Breast epithelium (tissue), 4 donors: ENCODE measurements around the gene ZNF75A. TPM values are rescaled to one million over a fixed set of nuclear protein-coding genes. Genes with fewer than 3 reads are reported as not detected.

ENCODE experiments used
- DNase-seq, 2 donors: peaks; one replicate each; pipeline ENCODE4 v3.0.0-alpha.2; 2019; ENCODE audit warnings: low spot score in 2 of 2
- H3K27ac ChIP-seq, 2 donors: fragments of 200-600 bp; sonication (generic) in 1 of 2; one replicate each; pipeline ENCODE4 v1.5.1; 2016 to 2019; ENCODE audit warnings: mild to moderate bottlenecking in 1 of 2
- H3K27me3 ChIP-seq, 2 donors: fragments of 200-600 bp; sonication (generic) in 1 of 2; one replicate each; pipeline versions ENCODE4 v1.5.1 to v1.6.0; 2017 to 2019; ENCODE audit warnings: control low read depth in 1 of 2, mild to moderate bottlenecking in 1 of 2
- H3K36me3 ChIP-seq: fragments of 200-600 bp; one replicate; pipeline ENCODE4 v1.5.1; 2019
- H3K4me1 ChIP-seq, 2 donors: fragments of 200-600 bp; sonication (generic); one replicate each; pipeline ENCODE4 v1.5.1; 2016 to 2019; ENCODE audit warnings: control low read depth in 1 of 2
- H3K4me3 ChIP-seq, 3 donors: fragments of 200-600 bp; sonication (generic); 1 replicate in 2 of 3; 2 replicates in 1 of 3; pipeline ENCODE4 v1.5.1; 2016 to 2019; ENCODE audit warnings: mild to moderate bottlenecking in 3 of 3, moderate library complexity in 2 of 3
- H3K9me3 ChIP-seq, 2 donors: fragments of 200-600 bp; sonication (generic) in 1 of 2; one replicate each; pipeline ENCODE4 v1.5.1; 2016 to 2019; ENCODE audit warnings: control low read depth in 1 of 2
- CTCF ChIP-seq, 3 donors: fragments of 450-650 bp; IDR thresholded peaks; one replicate each; pipeline ENCODE4 v1.5.1; 2016 to 2017; ENCODE audit warnings: antibody characterized with exemption in 3 of 3, mild to moderate bottlenecking in 3 of 3, moderate library complexity in 3 of 3
- POLR2A ChIP-seq: fragments of 450-650 bp; IDR thresholded peaks from one replicate; pipeline ENCODE4 v1.6.1; 2016; ENCODE audit warnings: antibody characterized with exemption, mild to moderate bottlenecking, moderate library complexity
- POLR2AphosphoS5 ChIP-seq, 3 donors: sonication (generic); formaldehyde crosslinking; IDR thresholded peaks; one replicate each; pipeline ENCODE4 v1.6.1; 2017; ENCODE audit warnings: antibody characterized with exemption in 3 of 3
- intact Hi-C: fragments of 100-400 bp; cut with DNase I; formaldehyde crosslinking; loops from one replicate; pipeline ENCODE4 v1.15.1; 2023; ENCODE audit warnings: low total_unique reads
- total RNA-seq, 3 donors: library from RNA; depleted of rRNA; stranded (reverse); fragments of >200 nt; gene quantifications; one replicate each; pipeline ENCODE4 v1.1.0, GENCODE V29; 2016

Gene ZNF75A
- total RNA-seq = 10 to 100 TPM; 19.4 to 58.2 (median 37.0) TPM

GRCh38 chr16:3305109-3306068, at the start of gene ZNF75A, which contains the start of gene TIGD7:
TSS of gene ZNF75A (plus strand) at chr16:3305497. CDS start at chr16:3308429, 2,932 bp downstream.
TSS of gene TIGD7 (minus strand) at chr16:3305430. CDS start at chr16:3300614, 4,816 bp downstream.
- H3K9me3 ChIP-seq = peaks cover 77 to 89% of the 10 kb centered on the region in 2 donors
- peaks cover 10% of the 10 kb centered on the region for H3K36me3 ChIP-seq
- peak within 1 kb of the TSS; percentile 63 to 85 (median 84) for H3K4me3 ChIP-seq
- peak; percentile 71 to 79 for DNase-seq
- H3K27me3 ChIP-seq = no peaks in the 10 kb centered on the region
- TF ChIP-seq POLR2A (peak; percentile 88), POLR2AphosphoS5 (IDR thresholded peaks at IDR 0.05) (peak; percentile 83 to 96 (median 91)), CTCF (IDR thresholded peaks at IDR 0.05) (peak; percentile 9 to 21 (median 13))
- intact Hi-C loops = no loop called here
- H3K4me1 ChIP-seq = no peaks in the 10 kb centered on the region
- H3K27ac ChIP-seq = peak within 1 kb of the TSS; percentile 90 to 92

- Histone ChIP-seq H3K27me3 (no peaks in the 10 kb centered on the region), H3K36me3 (no peaks in the 10 kb centered on the region), H3K4me3 (peak within 1 kb of the TSS in 1 of 3 donors; percentile 32), H3K4me1 (no peaks in the 10 kb centered on the region), H3K27ac (no peak within 1 kb of the TSS), H3K9me3 (no peaks in the 10 kb centered on the region)
- DNase-seq = no peak
- intact Hi-C loops = no loop called here
- TF ChIP-seq POLR2AphosphoS5 (IDR thresholded peaks at IDR 0.05) (no peak), POLR2A (no peak), CTCF (IDR thresholded peaks at IDR 0.05) (no peak)
Measured at GRCh38 chr16:3256146-3256865, 49.0 kb upstream of the ZNF75A start, which contains the start of gene MEFV. TSS of gene MEFV (minus strand) at chr16:3256633. CDS start at chr16:3256587, 46 bp downstream.

- H3K27ac ChIP-seq = no peak overlapping the region
Measured at GRCh38 chr16:3256866-3257465, 48.3 kb upstream of the ZNF75A start.

GRCh38 chr16:3259836-3260235, 45.5 kb upstream of the ZNF75A start:
- TF ChIP-seq POLR2A (no peak), POLR2AphosphoS5 (IDR thresholded peaks at IDR 0.05) (no peak), CTCF (IDR thresholded peaks at IDR 0.05) (no peak)
- H3K4me1 ChIP-seq = no peaks in the 10 kb centered on the region
- no peak overlapping the region for H3K4me3 ChIP-seq
- intact Hi-C loops = no loop called here
- DNase-seq = no peak
- no peaks in the 10 kb centered on the region for H3K36me3 ChIP-seq
- H3K9me3 ChIP-seq = peaks cover 0 to 1% of the 10 kb centered on the region in 2 donors
- H3K27me3 ChIP-seq = no peaks in the 10 kb centered on the region
- H3K27ac ChIP-seq = no peak overlapping the region

More at GRCh38 chr16:3256866-3257465, 48.3 kb upstream of the ZNF75A start:
- no peaks in the 10 kb centered on the region for H3K4me1 ChIP-seq
- no peaks in the 10 kb centered on the region for H3K9me3 ChIP-seq
- H3K36me3 ChIP-seq = no peaks in the 10 kb centered on the region
- intact Hi-C loops = no loop called here
- H3K27me3 ChIP-seq = no peaks in the 10 kb centered on the region
- TF ChIP-seq POLR2A = no peak
- no peak for TF ChIP-seq POLR2AphosphoS5 (IDR thresholded peaks at IDR 0.05)
- no peak for DNase-seq
- peak overlapping the region in 1 of 3 donors; percentile 32 for H3K4me3 ChIP-seq

- intact Hi-C loops = no loop called here
Measured at GRCh38 chr16:3262517-3262916, 42.8 kb upstream of the ZNF75A start.

More at GRCh38 chr16:3262517-3262916, 42.8 kb upstream of the ZNF75A start:
- Histone ChIP-seq H3K27me3 (no peaks in the 10 kb centered on the region), H3K9me3 (peaks cover 0 to 16% of the 10 kb centered on the region in 2 donors), H3K36me3 (no peaks in the 10 kb centered on the region), H3K27ac (no peak overlapping the region), H3K4me3 (no peak overlapping the region), H3K4me1 (no peaks in the 10 kb centered on the region)
- TF ChIP-seq CTCF (IDR thresholded peaks at IDR 0.05) (no peak), POLR2AphosphoS5 (IDR thresholded peaks at IDR 0.05) (no peak), POLR2A (no peak)
- DNase-seq = no peak
